HepG2 (cell line): ENCODE results near the gene ELOVL7.

Experiments
- CTCF ChIP-seq: sonication (generic); formaldehyde crosslinking; IDR thresholded peaks from 2 replicates; pipeline ENCODE4 v1.5.0; 2020; ENCODE audit warnings: mild to moderate bottlenecking, missing genetic modification reagents, moderate library complexity
- ETV6 ChIP-seq: sonication (generic); formaldehyde crosslinking; conservative IDR thresholded peaks from 2 replicates; pipeline ENCODE4 v1.4.0; 2020; ENCODE audit warnings: missing genetic modification reagents
- GTF2F1 ChIP-seq: fragments of 150-350 bp; IDR thresholded peaks from 2 replicates; pipeline ENCODE4 v1.6.1; 2014; ENCODE audit warnings: low read length
- JUN ChIP-seq: sonication (generic); formaldehyde crosslinking; IDR thresholded peaks from 2 replicates; pipeline ENCODE4 v1.4.0; 2020; ENCODE audit warnings: mild to moderate bottlenecking, missing genetic modification reagents
- KDM1A ChIP-seq: IDR thresholded peaks from 2 replicates; pipeline ENCODE4 v1.6.1; 2016; ENCODE audit warnings: missing compliant biosample characterization
- MAZ ChIP-seq, 2 experiments: sonication (generic) in 1 of 2; formaldehyde crosslinking in 1 of 2; IDR thresholded peaks; 2 replicates each; pipeline versions ENCODE4 v1.5.0 to v1.6.1; 2012 to 2020; ENCODE audit warnings: low read depth in 2 of 2, mild to moderate bottlenecking in 2 of 2, borderline replicate concordance in 1 of 2, improper control_type of control experiment in 1 of 2, low read length in 1 of 2, missing genetic modification reagents in 1 of 2, moderate library complexity in 1 of 2
- NFE2 ChIP-seq: sonication (generic); formaldehyde crosslinking; IDR thresholded peaks from 2 replicates; pipeline ENCODE4 v1.4.0; 2020; ENCODE audit warnings: missing genetic modification reagents
- PCBP2 ChIP-seq: fragments of 200-400 bp; formaldehyde crosslinking; optimal IDR thresholded peaks from 2 replicates; pipeline ENCODE3; 2018; ENCODE audit warnings: low read length, low read depth; ENCODE audit not compliant: poor library complexity, severe bottlenecking
- SP1 ChIP-seq, 2 experiments: fragments of 450-650 bp in 1 of 2; sonication (generic) in 1 of 2; formaldehyde crosslinking in 1 of 2; IDR thresholded peaks; 2 replicates each; pipeline versions ENCODE4 v1.4.0 to v1.6.1; 2016 to 2020; ENCODE audit warnings: missing genetic modification reagents in 1 of 2
- TAF1 ChIP-seq: sonication (generic); formaldehyde crosslinking; IDR thresholded peaks from 2 replicates; pipeline ENCODE4 v1.4.0; 2020; ENCODE audit warnings: missing genetic modification reagents
- TRIM24 ChIP-seq: sonication (generic); formaldehyde crosslinking; IDR thresholded peaks from 2 replicates; pipeline ENCODE4 v1.8.0; 2022; ENCODE audit warnings: mild to moderate bottlenecking, missing genetic modification reagents
- ZFP1 ChIP-seq: IDR thresholded peaks from 2 replicates; pipeline ENCODE4 v1.6.1; 2016
- TF ChIP-seq, protein P1 (sequence below): sonication (generic); formaldehyde crosslinking; IDR thresholded peaks from 2 replicates; pipeline ENCODE4 v1.4.0; 2020; ENCODE audit warnings: missing genetic modification reagents
- TF ChIP-seq, protein P2 (sequence below): sonication (generic); formaldehyde crosslinking; IDR thresholded peaks from 2 replicates; pipeline ENCODE4 v1.8.0; 2022; ENCODE audit warnings: mild to moderate bottlenecking, missing genetic modification reagents, borderline replicate concordance

DNA sequence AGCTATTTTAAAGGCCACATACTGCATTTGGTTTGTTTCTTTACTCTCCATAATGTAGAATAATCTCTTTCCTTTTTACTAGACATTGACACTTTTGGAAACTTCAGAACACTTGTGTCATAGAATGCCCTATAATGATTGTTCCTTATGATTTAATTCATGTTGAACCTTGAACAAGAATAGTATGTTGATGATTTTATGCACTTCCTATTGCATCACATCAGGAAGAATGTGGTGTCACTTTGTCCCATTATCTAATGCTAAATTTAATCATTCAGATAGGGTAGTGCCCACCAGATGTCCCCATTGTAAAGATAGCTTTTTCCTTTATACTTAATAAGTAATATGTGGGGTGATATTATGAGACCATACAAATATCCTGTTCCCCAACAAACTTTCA, 124.7 kb downstream of the ELOVL7 start:
- TF ChIP-seq TRIM24 (CRISPR knock-in tag) (no peak), NFE2 (CRISPR knock-in tag) (no peak), PCBP2 (no peak), CTCF (no peak), SP1 (IDR thresholded peaks at IDR 0.05) (no peak), SP1 (CRISPR knock-in tag; IDR thresholded peaks at IDR 0.05) (no peak), ZFP1 (CRISPR knock-in tag) (no peak), JUN (CRISPR knock-in tag) (no peak), GTF2F1 (no peak), MAZ (IDR thresholded peaks at IDR 0.05; ENCODE audit: borderline replicate concordance, low read depth, low read length) (no peak), MAZ (CRISPR knock-in tag; IDR thresholded peaks at IDR 0.05; ENCODE audit: low read depth) (no peak), KDM1A (CRISPR knock-in tag) (no peak), ETV6 (CRISPR knock-in tag) (no peak), TAF1 (CRISPR knock-in tag) (no peak)
- TF ChIP-seq, protein P1, sequence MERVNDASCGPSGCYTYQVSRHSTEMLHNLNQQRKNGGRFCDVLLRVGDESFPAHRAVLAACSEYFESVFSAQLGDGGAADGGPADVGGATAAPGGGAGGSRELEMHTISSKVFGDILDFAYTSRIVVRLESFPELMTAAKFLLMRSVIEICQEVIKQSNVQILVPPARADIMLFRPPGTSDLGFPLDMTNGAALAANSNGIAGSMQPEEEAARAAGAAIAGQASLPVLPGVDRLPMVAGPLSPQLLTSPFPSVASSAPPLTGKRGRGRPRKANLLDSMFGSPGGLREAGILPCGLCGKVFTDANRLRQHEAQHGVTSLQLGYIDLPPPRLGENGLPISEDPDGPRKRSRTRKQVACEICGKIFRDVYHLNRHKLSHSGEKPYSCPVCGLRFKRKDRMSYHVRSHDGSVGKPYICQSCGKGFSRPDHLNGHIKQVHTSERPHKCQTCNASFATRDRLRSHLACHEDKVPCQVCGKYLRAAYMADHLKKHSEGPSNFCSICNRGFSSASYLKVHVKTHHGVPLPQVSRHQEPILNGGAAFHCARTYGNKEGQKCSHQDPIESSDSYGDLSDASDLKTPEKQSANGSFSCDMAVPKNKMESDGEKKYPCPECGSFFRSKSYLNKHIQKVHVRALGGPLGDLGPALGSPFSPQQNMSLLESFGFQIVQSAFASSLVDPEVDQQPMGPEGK (CRISPR knock-in tag): no peak
- TF ChIP-seq, protein P2, sequence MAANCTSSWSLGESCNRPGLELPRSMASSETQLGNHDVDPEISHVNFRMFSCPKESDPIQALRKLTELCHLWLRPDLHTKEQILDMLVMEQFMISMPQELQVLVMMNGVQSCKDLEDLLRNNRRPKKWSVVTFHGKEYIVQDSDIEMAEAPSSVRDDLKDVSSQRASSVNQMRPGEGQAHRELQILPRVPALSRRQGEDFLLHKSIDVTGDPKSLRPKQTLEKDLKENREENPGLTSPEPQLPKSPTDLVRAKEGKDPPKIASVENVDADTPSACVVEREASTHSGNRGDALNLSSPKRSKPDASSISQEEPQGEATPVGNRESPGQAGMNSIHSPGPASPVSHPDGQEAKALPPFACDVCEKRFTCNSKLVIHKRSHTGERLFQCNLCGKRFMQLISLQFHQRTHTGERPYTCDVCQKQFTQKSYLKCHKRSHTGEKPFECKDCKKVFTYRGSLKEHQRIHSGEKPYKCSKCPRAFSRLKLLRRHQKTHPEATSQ: no peak
